ENCODE measurements around the gene SLC22A23. TPM values are rescaled to one million over a fixed set of nuclear protein-coding genes. Genes with fewer than 3 reads are reported as not detected.

SLC22A23 gene
- total and polyA plus RNA-seq, 8 donors = 4.9 to 27.9 (median 14.2) TPM

- no peaks in the 10 kb centered on the region for H3K36me3 ChIP-seq
- peak overlapping the region in 1 of 4 donors; percentile 92 for H3K27ac ChIP-seq
- H3K4me3 ChIP-seq = no peak overlapping the region
- ATAC-seq (no peak), FAIRE-seq (no peak), DNase-seq (no peak)
- no peaks in the 10 kb centered on the region for H3K27me3 ChIP-seq
- no peaks in the 10 kb centered on the region for H3K9me3 ChIP-seq
- intact Hi-C loops (cut with DNase I) = no loop called here
- TF ChIP-seq CTCF (IDR thresholded peaks at IDR 0.05) = no peak
- 94 to 96% methylated on average over 14 of the region's 14 CpGs for WGBS, 2 donors
- H3K4me1 ChIP-seq = peaks cover 31 to 43% (median 43%) of the 10 kb centered on the region in 3 donors
Measured at GRCh38 chr6:3358413-3359100, 98.3 kb downstream of the SLC22A23 start.

- DNase-seq (no peak), FAIRE-seq (no peak), ATAC-seq (no peak)
- H3K9me3 ChIP-seq = no peaks in the 10 kb centered on the region
- H3K27me3 ChIP-seq = no peaks in the 10 kb centered on the region
- intact Hi-C loops (cut with DNase I) = no loop called here
- no peak overlapping the region for H3K4me3 ChIP-seq
- no peaks in the 10 kb centered on the region for H3K36me3 ChIP-seq
- peak overlapping the region; percentile 76 to 92 (median 86) for H3K27ac ChIP-seq
- 39 to 50% methylated on average over 6 of the region's 6 CpGs for WGBS, 2 donors
- no peak for TF ChIP-seq CTCF (IDR thresholded peaks at IDR 0.05)
- peaks cover 28 to 44% (median 44%) of the 10 kb centered on the region in 3 donors for H3K4me1 ChIP-seq
Measured at GRCh38 chr6:3357678-3358077, 99.2 kb downstream of the SLC22A23 start.

DNA sequence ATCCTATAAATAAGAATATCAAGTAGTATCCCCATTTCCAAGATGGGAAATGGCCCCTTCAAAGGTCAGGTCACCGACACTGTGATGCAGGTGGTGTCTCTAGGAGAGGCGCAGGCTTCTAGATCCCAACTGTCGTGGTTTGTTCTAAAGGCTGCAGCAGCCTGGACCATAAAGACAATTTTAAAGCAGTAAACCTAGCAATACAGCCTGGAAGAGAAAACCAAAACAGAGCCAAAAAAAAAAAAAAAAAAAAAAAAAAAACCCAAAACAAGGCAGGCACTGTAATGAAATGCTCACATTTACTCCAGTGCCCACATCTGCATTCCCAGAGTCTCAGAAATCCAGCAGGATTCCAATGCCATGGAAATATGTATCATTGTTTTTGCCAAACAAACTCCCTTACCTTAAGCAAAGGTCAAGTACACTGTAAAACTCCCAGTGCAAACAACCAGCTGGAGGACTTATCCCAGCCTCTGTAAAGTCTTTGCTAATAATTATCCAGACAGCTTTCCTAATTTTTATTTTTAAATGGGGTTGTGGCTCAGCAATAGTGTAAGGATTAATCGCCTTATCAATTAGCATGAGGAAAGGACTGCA, 99.9 kb downstream of the SLC22A23 start:
- no peak for TF ChIP-seq CTCF (IDR thresholded peaks at IDR 0.05)
- Histone ChIP-seq H3K4me3 (no peak overlapping the region), H3K27me3 (no peaks in the 10 kb centered on the region), H3K36me3 (no peaks in the 10 kb centered on the region), H3K27ac (peak overlapping the region; percentile 76 to 92 (median 86)), H3K9me3 (no peaks in the 10 kb centered on the region), H3K4me1 (peaks cover 28 to 47% (median 45%) of the 10 kb centered on the region in 3 donors)
- ATAC-seq (peak; percentile 68 to 80 (median 72)), DNase-seq (peak in 1 of 6 donors; percentile 51), FAIRE-seq (no peak)
- WGBS, 2 donors = 17 to 20% methylated on average over 4 of the region's 4 CpGs
- intact Hi-C loops (cut with DNase I) = no loop called here

GRCh38 chr6:3356056-3356823, 100.6 kb downstream of the SLC22A23 start:
- no peak for TF ChIP-seq CTCF (IDR thresholded peaks at IDR 0.05)
- peaks cover 28 to 47% (median 45%) of the 10 kb centered on the region in 3 donors for H3K4me1 ChIP-seq
- DNase-seq (peak in 4 of 6 donors; percentile 49 to 81 (median 60)), ATAC-seq (peak; percentile 34 to 71 (median 56)), FAIRE-seq (no peak)
- peak overlapping the region in 2 of 4 donors; percentile 21 to 35 for H3K4me3 ChIP-seq
- no peaks in the 10 kb centered on the region for H3K36me3 ChIP-seq
- 1 to 3% methylated on average over 18 of the region's 24 CpGs for WGBS, 2 donors
- no peaks in the 10 kb centered on the region for H3K27me3 ChIP-seq
- intact Hi-C loops (cut with DNase I) = no loop called here
- no peaks in the 10 kb centered on the region for H3K9me3 ChIP-seq
- H3K27ac ChIP-seq = peak overlapping the region; percentile 76 to 92 (median 86)
